HepG2 (cell line): ENCODE data around the gene CAMK2D. TPM values are rescaled to one million over a fixed set of nuclear protein-coding genes. Genes with fewer than 3 reads are reported as not detected.

ENCODE experiments used
- ATAC-seq: fragments of 200-7000 bp; cut with Tn5 transposase; 3 replicates; pipeline ENCODE4 v1.9.1; 2020; ENCODE audit warnings: mild to moderate bottlenecking, moderate library complexity
- BruUV-seq: library from RNA; stranded (reverse); fragments of 400-500 nt; replicated peaks from 2 replicates; lab custom pipeline; 2021; lab: Mats Ljungman, UMichigan
- CTCF ChIA-PET: fragments of 300-600 bp; formaldehyde crosslinking; extraction: SDS; loops from one replicate; lab custom pipeline; 2021; ENCODE audit warnings: low total read pairs, inconsistent platforms, low intra/inter-chr PET ratio; lab: Yijun Ruan, JAX
- POLR2A ChIA-PET: fragments of 350-600 bp; sonication (Branson Sonifier 250); formaldehyde crosslinking; loops from one replicate; lab custom pipeline; 2020; ENCODE audit warnings: antibody characterized with exemption, inconsistent platforms; lab: Yijun Ruan, JAX
- DNase-seq: peaks from one replicate; pipeline ENCODE4 v3.0.0-alpha.2; 2015; ENCODE audit warnings: low spot score
- FAIRE-seq: peaks from 3 replicates; lab custom pipeline; 2011; peaks lifted over from hg19 to GRCh38; lab: Jason Lieb, UNC
- H2AFZ ChIP-seq: one replicate; pipeline ENCODE4 v1.6.1; 2011; ENCODE audit warnings: low read length, inconsistent platforms
- H3K27ac ChIP-seq: fragments of 300-600 bp; 3 replicates; pipeline ENCODE4 v1.8.0; 2011; ENCODE audit warnings: mixed run types, mild to moderate bottlenecking, mixed read lengths, low read length, inconsistent platforms; ENCODE audit not compliant: insufficient read depth; ENCODE audit errors: extremely low read length
- H3K27me3 ChIP-seq, 2 experiments: fragments of 200-600 bp in 1 of 2; 2 replicates in 1 of 2; 3 replicates in 1 of 2; pipeline versions ENCODE4 v1.6.0 to v1.8.0; 2011; ENCODE audit warnings: low read length in 2 of 2, mild to moderate bottlenecking in 2 of 2, moderate library complexity in 2 of 2, inconsistent platforms in 1 of 2; ENCODE audit not compliant: insufficient read depth in 2 of 2, control insufficient read depth in 1 of 2
- H3K36me3 ChIP-seq, 2 experiments: fragments of 200-600 bp in 1 of 2; replicated peaks in 1 of 2; 2 replicates in 1 of 2; 3 replicates in 1 of 2; pipeline versions ENCODE4 v1.5.1 to v1.8.0; 2011; ENCODE audit warnings: low read length in 2 of 2, inconsistent platforms in 1 of 2; ENCODE audit not compliant: insufficient read depth in 2 of 2, control insufficient read depth in 1 of 2
- H3K4me1 ChIP-seq: 2 replicates; pipeline ENCODE4 v1.5.1; 2012; ENCODE audit warnings: low read length, inconsistent platforms; ENCODE audit not compliant: insufficient read depth
- H3K4me2 ChIP-seq: 2 replicates; pipeline ENCODE4 v1.6.0; 2011; ENCODE audit warnings: low read depth, low read length, inconsistent platforms
- H3K4me3 ChIP-seq, 3 experiments: fragments of 200-600 bp in 1 of 3; sonication (generic), shearing (Covaris generic) in 1 of 3; replicated peaks in 1 of 3; 2 replicates each; pipeline ENCODE4 v1.5.1; 2011 to 2016; ENCODE audit warnings: low read length in 3 of 3, inconsistent platforms in 2 of 3, low read depth in 2 of 3, mild to moderate bottlenecking in 2 of 3, control low read depth in 1 of 3, mixed read lengths in 1 of 3; ENCODE audit not compliant: insufficient read depth in 1 of 3
- H3K79me2 ChIP-seq: one replicate; pipeline ENCODE4 v1.6.1; 2011; ENCODE audit warnings: low read length, inconsistent platforms; ENCODE audit not compliant: insufficient read depth
- H3K9ac ChIP-seq: 2 replicates; pipeline ENCODE4 v1.6.0; 2011; ENCODE audit warnings: mild to moderate bottlenecking, low read depth, low read length, inconsistent platforms; ENCODE audit not compliant: insufficient read depth
- H3K9me3 ChIP-seq: 2 replicates; pipeline ENCODE4 v1.5.1; 2012; ENCODE audit warnings: mild to moderate bottlenecking, low read length
- H4K20me1 ChIP-seq: 2 replicates; pipeline ENCODE4 v1.6.0; 2011; ENCODE audit warnings: inconsistent platforms, mild to moderate bottlenecking, low read length, moderate library complexity; ENCODE audit not compliant: insufficient read depth
- AFF4 ChIP-seq: sonication (generic); formaldehyde crosslinking; IDR thresholded peaks from 2 replicates; pipeline ENCODE4 v1.4.0; 2020; ENCODE audit warnings: missing genetic modification reagents
- GFI1 ChIP-seq: sonication (generic); formaldehyde crosslinking; IDR thresholded peaks from 2 replicates; pipeline ENCODE4 v1.5.0; 2020; ENCODE audit warnings: missing genetic modification reagents, mild to moderate bottlenecking, borderline replicate concordance
- NBN ChIP-seq: fragments of 450-650 bp; conservative IDR thresholded peaks from 2 replicates; pipeline ENCODE4 v1.6.1; 2017
- PHF8 ChIP-seq: sonication (generic); formaldehyde crosslinking; IDR thresholded peaks from 2 replicates; pipeline ENCODE4 v1.5.0; 2020; ENCODE audit warnings: missing genetic modification reagents
- RELA ChIP-seq: sonication (generic); formaldehyde crosslinking; IDR thresholded peaks from 2 replicates; pipeline ENCODE4 v1.4.0; 2020; ENCODE audit warnings: missing genetic modification reagents
- ZFP1 ChIP-seq: IDR thresholded peaks from 2 replicates; pipeline ENCODE4 v1.6.1; 2016
- ZFYVE20 ChIP-seq: sonication (generic); formaldehyde crosslinking; IDR thresholded peaks from 2 replicates; pipeline ENCODE4 v1.8.0; 2023; ENCODE audit warnings: low read depth, mild to moderate bottlenecking, moderate library complexity, missing genetic modification reagents, borderline replicate concordance
- ZNF615 ChIP-seq: sonication (generic); formaldehyde crosslinking; IDR thresholded peaks from 2 replicates; pipeline ENCODE4 v1.5.0; 2020; ENCODE audit warnings: mild to moderate bottlenecking, missing genetic modification reagents, borderline replicate concordance
- ZNF691 ChIP-seq: sonication (generic); formaldehyde crosslinking; IDR thresholded peaks from 2 replicates; pipeline ENCODE4 v1.4.0; 2020; ENCODE audit warnings: missing genetic modification reagents, low read depth, mild to moderate bottlenecking, borderline replicate concordance
- ZNF841 ChIP-seq: sonication (generic); formaldehyde crosslinking; IDR thresholded peaks from 2 replicates; pipeline ENCODE4 v1.8.1; 2023; ENCODE audit warnings: missing genetic modification reagents, borderline replicate concordance
- WGBS: methylation state at CpG from one replicate; pipeline ENCODE4 v1.1.6; 2017; ENCODE audit warnings: low lambda C conversion rate; 5-methylcytosine and 5-hydroxymethylcytosine counted together
- in situ Hi-C: cut with HindIII; loops from 2 replicates; pipeline ENCODE4 v1.10.0; 2017; ENCODE audit warnings: low pct_unique_long_range_greater_than_20kb; ENCODE audit not compliant: extremely low pct_ligation_motif_present
- intact Hi-C: fragments of 100-400 bp; cut with micrococcal nuclease; formaldehyde crosslinking; loops from one replicate; pipeline ENCODE4 v1.10.0; 2022; ENCODE audit not compliant: unreplicated experiment
- polyA plus RNA-seq, 8 experiments: library from polyadenylated mRNA; depleted of rRNA in 3 of 8; stranded (reverse) in 7 of 8; unstranded in 1 of 8; fragments of >200 nt; fragmentation: Illumina TruSeq in 4 of 8; extraction: Trizol in 4 of 8; gene quantifications; 2 replicates each; pipeline versions ENCODE4 v1.2.1 to v1.2.3, GENCODE V29; 2011 to 2016; ENCODE audit warnings: low read depth in 4 of 8, missing spikeins in 1 of 8, mixed read lengths in 1 of 8; ENCODE audit not compliant: insufficient read depth in 1 of 8
- total RNA-seq, 5 experiments: library from RNA; depleted of rRNA; stranded (reverse); fragments of >200 nt; fragmentation: Illumina TruSeq; extraction: Trizol; gene quantifications; 2 replicates each; pipeline ENCODE4 v1.2.3, GENCODE V29; 2016; ENCODE audit warnings: low read depth in 1 of 5
- TF ChIP-seq, protein P1 (sequence below): sonication (generic); formaldehyde crosslinking; IDR thresholded peaks from 2 replicates; pipeline ENCODE4 v1.4.0; 2020; ENCODE audit warnings: missing genetic modification reagents

The CAMK2D gene
- total and polyA plus RNA-seq, 2 of the 13 experiments (the other 11 are each of a cell fraction or from before 2014, with no cell fraction given), result 18.0 to 65.4 TPM

- TF ChIP-seq ZFYVE20 (CRISPR knock-in tag) (no peak), ZNF841 (no peak), AFF4 (CRISPR knock-in tag) (no peak)
- TF ChIP-seq, protein P1, sequence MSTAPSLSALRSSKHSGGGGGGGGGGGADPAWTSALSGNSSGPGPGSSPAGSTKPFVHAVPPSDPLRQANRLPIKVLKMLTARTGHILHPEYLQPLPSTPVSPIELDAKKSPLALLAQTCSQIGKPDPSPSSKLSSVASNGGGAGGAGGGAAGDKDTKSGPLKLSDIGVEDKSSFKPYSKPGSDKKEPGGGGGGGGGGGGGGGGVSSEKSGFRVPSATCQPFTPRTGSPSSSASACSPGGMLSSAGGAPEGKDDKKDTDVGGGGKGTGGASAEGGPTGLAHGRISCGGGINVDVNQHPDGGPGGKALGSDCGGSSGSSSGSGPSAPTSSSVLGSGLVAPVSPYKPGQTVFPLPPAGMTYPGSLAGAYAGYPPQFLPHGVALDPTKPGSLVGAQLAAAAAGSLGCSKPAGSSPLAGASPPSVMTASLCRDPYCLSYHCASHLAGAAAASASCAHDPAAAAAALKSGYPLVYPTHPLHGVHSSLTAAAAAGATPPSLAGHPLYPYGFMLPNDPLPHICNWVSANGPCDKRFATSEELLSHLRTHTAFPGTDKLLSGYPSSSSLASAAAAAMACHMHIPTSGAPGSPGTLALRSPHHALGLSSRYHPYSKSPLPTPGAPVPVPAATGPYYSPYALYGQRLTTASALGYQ (CRISPR knock-in tag), result no peak
Measured at GRCh38 chr4:113701169-113701568, 60.4 kb downstream of the CAMK2D start (continued).

DNA sequence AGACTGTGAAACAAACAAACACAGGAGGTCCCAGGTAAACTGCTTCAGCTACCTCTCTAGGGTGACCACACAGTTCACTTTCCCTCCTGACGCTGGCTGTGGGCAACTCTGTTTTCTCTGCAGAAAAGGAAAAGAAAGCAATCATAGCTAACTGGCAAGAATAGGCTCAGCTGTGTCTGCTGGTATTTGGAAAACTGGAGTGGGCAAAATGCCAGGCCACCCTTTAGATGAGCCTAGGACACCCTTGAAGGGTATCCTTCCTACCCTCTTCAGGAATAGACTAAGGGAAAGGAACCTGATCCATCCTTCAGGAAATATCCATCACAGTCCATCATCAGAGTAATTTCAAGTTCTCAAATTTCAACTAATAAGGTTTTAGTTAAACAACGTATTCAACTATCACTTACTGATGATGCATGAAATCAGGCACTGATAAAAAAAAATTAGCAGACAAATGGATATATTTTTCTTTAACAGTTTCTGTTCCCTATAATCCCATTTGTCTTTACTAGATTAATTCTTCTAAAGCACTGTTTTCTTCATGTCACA, 60.9 kb downstream of the CAMK2D start:
- POLR2A ChIA-PET, result no interaction called here
- no peaks in the 10 kb centered on the region for H3K36me3 ChIP-seq
- no peaks in the 10 kb centered on the region for H3K9me3 ChIP-seq
- H3K4me2 ChIP-seq, result no peak overlapping the region
- H3K27me3 ChIP-seq, result no peaks in the 10 kb centered on the region
- DNase-seq, result no peak
- in situ Hi-C loops, result no loop called here
- no peaks in the 10 kb centered on the region; the same call in 1 of the 2 replicates for H4K20me1 ChIP-seq
- intact Hi-C loops, result loop anchor here (1.0 kb wide), 1 partner anchor 8 kb away; no protein-coding TSS in a partner anchor
- no peak overlapping the region for H3K9ac ChIP-seq
- H2AFZ ChIP-seq, result no peak overlapping the region
- H3K79me2 ChIP-seq, result peaks cover 11% of the 10 kb centered on the region
- no peak for FAIRE-seq
- no peak overlapping the region for H3K27ac ChIP-seq
- no peak overlapping the region for H3K4me3 ChIP-seq
- H3K4me1 ChIP-seq, result peaks cover 17% of the 10 kb centered on the region
- 100% methylated on average over 2 of the region's 2 CpGs for WGBS
- TF ChIP-seq RELA (CRISPR knock-in tag), result no peak
- no peak for TF ChIP-seq ZNF615
- no peak for TF ChIP-seq GFI1 (CRISPR knock-in tag)
- TF ChIP-seq NBN, result no peak
- TF ChIP-seq ZFP1 (CRISPR knock-in tag), result no peak
- TF ChIP-seq ZNF691 (CRISPR knock-in tag), result no peak
- no peak for TF ChIP-seq PHF8 (CRISPR knock-in tag)
- no peak for ATAC-seq
- no TSS peak for BruUV-seq
- CTCF ChIA-PET, result no interaction called here
